GM18508 (cell line): ENCODE results near the gene PCDHA1.

Experiments used
- ATAC-seq: cut with Tn5 transposase; IDR thresholded peaks from one replicate; pipeline ENCODE4 v1.9.1; 2021; ENCODE audit warnings: moderate number of reproducible peaks; ENCODE audit not compliant: insufficient read depth, unreplicated experiment

Gene PCDHA1

GRCh38 chr5:141032626-141033025, 246.7 kb downstream of the PCDHA1 start:
- no peak for ATAC-seq

GRCh38 chr5:141039061-141039460, 253.1 kb downstream of the PCDHA1 start:
- no peak for ATAC-seq

GRCh38 chr5:141039517-141039916, 253.6 kb downstream of the PCDHA1 start:
- ATAC-seq = no peak

GRCh38 chr5:141040093-141040770, 254.3 kb downstream of the PCDHA1 start:
- ATAC-seq = no peak

GRCh38 chr5:141040771-141041426, 255.0 kb downstream of the PCDHA1 start:
- no peak for ATAC-seq

GRCh38 chr5:141041427-141041785, 255.5 kb downstream of the PCDHA1 start:
- no peak for ATAC-seq

GRCh38 chr5:141042555-141042954, 256.6 kb downstream of the PCDHA1 start:
- ATAC-seq = no peak

- ATAC-seq = no peak
Observed at GRCh38 chr5:141050622-141051520, 264.9 kb downstream of the PCDHA1 start, which contains the start of gene PCDHB1. PCDHB1 (plus strand) TSS chr5:141051374; CDS start chr5:141051471, 97 bp downstream.

GRCh38 chr5:141051521-141051866, 265.6 kb downstream of the PCDHA1 start:
- ATAC-seq = no peak
